GM18858 (cell line): Measurements from ENCODE around the gene HAGH.

Experiments
- ATAC-seq: cut with Tn5 transposase; IDR thresholded peaks from one replicate; pipeline ENCODE4 v1.9.1; 2021; ENCODE audit not compliant: unreplicated experiment

HAGH gene

DNA sequence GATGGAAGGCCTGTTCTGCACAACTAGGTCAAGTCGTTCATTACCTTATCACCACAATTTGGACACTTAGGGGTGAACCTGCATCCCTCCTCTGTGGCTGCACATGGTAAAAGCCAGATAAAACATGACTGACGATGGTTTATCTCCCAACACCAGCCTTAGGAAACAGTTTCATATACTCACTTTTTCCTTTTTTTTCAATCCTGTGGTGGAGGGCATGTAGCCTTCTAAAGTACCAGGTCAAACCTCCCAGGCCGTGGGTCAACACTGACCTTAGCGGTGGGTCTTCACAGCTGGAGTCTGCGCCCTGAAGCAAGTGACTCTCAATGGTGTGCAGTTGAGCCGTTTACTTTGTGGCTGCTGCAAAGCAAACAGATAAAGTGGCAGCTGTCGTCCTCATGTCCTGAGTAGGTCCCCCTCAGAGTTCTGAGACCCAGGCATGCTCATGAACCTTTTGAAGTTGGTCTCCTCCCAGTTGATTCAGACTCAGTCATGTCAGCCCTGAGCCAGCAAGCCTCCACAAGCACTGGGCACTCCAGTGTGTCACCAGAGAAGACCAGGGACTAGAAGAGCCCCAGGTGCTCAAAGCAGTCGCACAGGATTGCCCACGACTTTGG, 6.3 kb upstream of the HAGH start:
- no peak for ATAC-seq

DNA sequence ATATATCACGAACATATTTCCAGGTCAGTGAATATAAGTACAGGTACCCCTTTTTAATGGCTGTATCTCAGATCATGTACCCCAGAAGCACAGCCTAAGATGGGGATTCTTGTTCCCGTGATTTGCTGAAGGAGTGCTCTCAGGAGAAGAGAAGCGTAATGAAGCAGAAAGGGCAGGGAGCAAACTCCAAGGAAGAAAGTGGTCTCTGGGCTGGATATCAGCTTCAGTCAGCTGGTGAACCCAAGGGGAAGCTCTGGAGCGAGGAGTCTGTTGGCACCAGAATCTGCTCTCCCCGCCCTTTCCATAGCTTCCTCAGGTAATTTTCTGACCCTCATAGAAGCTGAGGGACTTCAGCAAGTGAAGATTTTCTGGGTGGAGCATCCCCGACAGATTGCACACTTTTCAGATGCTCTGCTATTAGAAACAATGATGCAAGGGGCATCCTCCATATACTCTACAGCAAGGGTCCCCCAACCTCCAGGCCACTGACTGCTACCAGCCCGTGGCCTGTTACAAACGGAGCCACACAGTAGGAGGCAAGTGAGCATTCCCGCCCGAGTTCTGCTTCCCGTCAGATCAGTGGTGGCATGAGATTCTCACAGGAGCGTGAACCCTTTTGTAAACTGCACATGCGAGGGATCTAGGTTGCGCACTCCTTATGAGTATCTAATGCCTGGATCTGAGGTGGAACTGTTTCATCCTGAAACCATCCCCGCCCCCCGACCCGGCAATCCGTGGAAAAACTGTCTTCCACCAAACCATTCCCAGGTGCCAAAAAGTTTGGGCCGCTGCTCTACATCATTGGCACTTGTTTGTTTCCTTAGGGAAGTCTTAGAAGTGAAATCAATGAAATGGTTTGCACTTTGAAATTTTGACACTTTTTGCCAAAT, 4.8 kb upstream of the HAGH start:
- ATAC-seq: no peak

DNA sequence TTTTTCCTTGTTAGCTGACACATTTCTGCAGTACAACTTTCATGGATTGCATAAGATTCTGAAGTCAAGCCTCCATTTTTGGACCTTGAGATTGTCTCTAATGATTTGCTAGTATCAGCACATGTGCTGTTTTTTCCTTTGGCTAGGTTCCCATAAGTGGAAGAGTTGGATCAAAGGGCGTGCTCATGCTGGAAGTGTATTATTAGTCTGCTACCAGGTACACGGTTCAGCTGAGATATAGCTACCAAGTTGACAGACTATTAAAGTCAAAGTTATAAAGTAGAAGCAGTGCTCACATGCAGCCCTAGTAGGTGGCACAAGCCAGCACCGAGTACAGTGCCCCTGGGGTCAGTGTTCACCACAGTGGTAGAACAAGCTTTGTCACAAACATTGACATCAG, 3.6 kb upstream of the HAGH start:
- ATAC-seq: no peak

DNA sequence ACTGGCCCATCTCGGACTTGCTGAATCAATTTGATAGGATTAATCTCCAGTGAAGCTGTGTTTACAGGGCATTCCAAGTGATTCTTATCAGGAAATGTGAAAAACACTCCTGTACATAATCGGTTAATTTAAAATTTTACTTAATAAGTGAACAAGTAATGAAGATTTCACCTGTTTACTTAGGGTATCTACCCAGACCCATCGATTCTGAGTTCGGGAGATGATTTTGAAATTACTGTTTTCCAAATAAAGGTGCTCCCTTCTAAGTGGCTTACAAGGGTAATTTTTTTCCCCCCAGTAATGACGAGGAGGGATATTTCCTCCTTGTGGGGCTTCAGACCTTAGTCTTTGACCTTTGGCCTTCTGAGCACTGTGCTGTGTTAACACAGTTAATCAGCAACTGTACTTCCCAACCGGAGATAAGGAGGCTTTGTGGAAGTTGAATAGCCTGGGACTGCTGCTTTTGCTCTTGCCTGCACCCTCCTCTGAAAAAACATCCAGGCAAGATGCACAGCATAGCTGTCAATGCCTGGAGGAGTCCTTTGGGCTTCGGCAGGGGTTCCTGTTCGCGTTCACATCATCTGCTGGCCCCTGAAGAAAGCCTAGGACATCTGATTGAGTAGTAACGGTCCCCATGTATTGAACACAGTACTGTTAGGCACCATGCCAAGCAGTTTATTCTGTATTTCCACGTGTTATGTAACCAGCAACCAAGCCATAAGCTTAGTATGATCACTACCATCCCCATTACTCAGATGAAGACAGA, 2.2 kb upstream of the HAGH start:
- ATAC-seq: no peak

DNA sequence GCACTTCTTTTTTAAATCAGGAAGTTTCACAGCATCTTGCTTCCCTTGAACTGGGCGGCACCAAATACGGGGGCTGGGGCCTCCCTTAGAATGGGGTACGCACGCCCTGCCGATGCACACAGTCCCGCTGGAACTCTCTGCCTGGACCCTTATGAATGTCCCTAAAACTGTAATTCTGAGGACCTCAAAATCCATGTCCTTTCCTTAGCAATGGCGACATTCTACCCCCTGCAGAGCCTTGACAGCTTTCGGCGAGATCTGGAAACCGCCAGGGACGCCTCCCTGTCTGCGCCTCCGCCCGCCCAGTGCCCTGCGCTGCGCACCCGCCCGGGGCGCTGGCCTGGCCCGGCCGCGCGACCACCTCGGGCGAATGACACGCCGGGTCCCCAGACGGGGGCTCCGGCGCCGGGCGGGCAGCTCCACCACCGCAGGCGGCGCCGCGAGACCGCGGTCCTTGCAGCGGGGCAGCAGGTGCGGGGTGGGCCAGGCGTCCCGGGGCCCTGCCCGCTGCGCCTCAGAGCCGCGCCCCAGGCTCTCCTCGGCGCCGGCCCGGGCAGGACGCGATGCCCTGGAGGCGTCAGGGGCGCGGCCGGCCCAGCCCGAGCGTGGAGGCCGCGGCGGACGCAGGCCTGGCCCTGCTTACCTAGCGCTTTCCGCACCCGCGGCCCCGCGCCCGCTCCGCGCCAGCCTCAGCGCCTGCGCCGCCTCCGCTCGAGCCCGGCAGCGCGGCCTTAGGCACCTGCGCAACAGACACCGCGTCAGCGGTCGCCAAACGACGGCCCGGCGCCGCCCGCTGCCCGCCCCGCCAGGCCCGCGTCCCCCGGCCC, 548 bp downstream of the HAGH start:
- ATAC-seq: peak; percentile 32

DNA sequence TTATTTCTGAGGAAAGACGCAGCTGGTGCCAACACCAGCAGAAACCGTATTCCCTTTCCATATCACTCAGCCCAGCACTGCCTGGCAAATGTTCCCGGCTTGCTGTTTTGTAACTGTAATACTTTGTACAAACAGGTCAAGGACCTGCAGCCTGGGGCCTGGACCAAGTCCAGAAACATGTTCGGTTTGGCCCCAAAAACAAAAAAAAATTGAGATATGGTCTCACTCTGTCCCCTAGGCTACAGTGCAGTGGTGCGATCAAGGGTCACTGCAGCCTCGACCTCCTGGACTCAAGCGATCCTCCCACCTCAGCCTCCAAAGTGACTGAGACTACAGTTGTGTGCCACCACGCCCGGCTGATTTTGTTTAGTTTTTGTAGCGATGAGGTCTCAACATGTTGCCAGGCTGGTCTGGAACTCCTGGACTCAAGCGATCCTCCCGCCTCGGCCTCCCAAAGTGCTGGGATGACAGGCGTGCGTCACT, 1.2 kb downstream of the HAGH start:
- no peak for ATAC-seq

DNA sequence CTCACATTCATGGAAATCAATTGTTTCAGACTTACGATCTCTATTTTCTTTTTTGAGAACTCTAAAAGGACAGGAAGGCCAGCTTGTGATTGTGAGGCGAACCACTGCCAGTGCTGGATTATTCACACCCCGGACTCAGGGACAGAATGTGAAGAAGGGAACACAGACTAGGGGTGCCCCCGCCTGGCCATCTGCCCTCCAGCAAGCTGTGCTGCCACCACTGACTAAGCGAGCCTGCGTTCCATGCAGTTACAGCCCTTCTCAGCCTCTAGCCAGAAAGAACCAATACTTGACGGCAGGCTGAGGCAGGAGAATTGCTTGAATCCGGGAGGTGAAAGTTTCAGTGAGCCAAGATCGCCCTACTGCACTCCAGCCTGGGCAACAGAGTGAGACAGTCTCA, 2.8 kb downstream of the HAGH start:
- no peak for ATAC-seq

DNA sequence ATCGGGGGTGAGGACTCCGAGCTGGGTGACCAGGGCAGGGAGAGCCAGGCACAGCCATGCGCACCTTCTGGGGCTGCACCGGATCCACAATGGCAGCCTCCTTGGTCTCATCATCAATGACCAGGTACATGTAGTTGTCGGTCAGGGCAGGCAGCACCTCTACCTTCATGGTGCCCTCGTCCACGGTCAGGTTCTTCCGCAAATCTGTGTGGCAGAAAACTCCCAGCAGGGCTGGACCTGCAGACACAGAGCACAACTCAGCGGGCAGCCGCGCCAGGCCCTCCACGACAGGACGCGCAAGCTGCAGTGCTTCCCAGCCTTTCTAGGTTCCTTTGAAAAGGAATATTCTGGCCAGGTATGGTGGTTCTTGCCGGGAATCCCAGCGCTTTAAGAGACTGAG, 3.8 kb downstream of the HAGH start:
- ATAC-seq: no peak

DNA sequence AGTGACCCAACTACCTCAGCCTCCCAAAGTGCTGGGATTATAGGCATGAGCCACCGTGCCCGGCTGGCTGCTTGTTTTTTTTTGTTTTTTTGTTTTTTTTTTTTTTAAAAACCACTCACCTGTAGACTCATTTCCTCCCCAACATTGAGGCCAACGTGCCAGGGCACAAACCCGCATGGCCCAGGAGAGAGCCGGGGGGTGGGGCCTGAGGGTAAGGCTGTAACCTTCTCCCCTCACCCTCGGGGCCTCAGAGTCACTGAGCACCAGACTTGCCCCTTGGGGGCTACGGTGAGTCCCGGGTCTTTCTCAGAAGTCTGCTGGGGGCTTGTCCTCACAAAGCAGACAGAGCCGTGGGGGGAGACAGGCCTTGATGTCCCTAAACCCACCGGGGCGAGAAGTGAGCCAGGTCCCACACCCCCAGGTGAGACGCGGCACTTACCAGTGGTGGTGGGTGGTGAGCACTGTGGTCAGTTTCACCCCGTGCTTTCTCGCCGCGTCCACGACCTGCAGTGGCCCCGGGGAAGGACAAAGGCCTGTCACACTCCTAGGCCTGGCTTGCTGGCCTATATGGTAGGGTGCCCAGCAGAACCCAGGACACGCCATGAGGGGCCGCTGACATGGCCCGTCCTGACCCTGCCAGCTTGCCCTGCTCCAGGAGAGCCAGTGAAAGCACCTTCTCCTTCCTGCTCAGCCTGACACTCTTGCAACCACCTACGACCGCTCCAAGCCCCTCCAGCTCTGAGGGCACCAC, 4.6 kb downstream of the HAGH start:
- ATAC-seq: no peak

DNA sequence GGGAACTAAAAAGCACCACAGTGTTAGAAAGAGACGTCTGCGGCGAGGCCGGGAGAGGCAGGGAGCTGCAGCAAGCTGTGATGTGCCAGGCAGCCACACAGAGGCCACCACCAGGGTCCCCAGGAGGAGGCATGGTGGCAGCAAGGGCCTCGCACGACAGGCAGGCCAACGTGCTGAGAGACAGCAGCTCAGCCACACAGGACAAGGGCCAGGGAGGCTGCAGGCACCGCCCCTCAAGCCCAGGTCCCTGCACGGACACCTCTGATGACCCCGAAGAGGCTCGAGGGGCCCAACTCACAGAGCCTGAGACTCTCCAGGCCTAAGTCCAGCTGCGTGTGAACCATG, 5.7 kb downstream of the HAGH start:
- ATAC-seq: no peak

DNA sequence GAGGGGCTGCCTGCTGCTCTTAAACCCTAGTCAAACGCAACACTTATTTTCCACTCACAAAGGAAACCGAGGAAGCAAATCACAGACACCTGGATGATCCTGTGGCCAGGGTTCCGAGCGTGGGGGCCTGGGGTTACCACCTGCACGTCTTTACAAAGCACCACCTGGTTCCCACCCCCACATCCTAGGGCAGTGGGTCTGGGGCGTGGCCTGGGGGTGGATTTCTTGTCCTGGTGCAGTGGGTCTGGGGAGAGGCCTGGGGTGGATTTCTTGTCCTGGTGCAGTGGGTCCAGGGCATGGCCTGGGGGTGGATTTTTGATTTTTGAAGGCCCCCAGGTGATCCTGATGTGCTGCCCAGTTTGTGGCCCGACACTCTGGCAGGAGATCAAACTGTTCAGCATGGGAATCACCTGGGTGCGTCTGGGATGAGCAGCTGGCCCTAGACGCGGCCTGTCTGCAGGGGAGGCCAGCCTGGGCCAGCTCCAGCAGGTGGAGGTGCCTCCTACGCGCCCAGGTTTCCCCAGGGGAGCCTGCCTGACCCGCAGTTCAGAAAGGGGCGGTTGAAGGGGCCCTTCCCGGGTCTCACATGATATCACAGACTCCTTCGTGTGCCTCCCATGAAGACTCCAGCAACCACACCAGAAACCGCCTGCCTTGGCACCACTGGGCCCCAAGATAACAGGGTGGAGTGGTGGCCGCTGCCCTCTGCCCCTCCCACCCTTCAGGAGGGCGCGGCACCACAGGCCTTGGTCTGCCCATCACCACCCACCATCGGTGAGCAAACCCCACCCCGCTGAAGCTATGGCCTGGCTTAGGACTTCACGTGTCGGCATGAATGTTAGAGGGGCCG, 6.3 kb downstream of the HAGH start:
- no peak for ATAC-seq

DNA sequence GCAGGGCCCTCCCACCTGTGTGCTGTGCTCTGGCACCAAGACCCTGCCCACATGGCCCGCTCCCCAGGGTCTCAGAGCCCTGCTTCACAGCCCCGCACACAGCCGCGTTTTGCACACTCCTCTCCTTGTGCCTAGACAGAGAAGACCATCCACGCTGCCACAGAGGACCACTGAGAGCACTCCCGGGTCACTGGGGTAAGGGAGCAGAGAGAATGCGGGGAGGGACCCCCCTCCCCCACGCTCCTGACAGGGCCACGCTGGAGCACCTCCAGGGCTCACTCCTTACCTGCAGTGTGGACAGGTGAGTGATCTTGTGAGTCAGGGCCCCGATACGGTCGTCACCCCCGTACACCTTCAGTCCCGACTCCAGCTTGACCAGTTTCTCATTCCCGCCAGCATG, 7.0 kb downstream of the HAGH start:
- ATAC-seq: no peak

DNA sequence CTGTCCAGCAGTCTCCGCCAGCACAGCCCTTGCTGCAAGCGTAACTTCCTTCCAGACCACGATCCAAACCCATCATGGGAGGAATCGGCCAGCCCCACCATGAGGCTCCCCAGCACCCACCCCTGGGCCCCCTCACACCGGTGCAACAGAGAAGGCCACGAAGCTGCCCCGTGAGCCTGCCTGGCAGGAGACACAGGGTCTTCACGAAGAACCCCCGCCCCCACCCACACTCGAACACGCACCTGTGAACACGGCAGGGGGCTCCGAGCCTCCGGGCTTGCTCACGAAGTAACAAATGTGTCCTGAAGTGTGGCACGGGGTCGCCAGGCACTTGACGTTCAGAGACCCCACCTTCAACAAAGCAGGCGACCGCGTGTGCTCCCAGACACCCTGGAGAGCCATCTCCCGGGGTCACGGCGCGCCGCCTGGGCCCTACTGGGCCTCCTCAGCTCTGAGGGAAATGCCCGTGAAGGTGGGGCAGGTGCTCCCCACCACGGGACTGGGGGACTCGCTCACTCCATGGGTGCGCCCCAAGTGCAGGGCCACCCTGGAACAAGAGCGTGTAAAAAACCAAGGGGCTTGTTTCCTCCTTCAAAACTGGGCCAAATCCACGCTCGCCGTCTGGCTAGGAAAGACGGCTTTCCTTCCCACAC, 7.6 kb downstream of the HAGH start:
- ATAC-seq: no peak

DNA sequence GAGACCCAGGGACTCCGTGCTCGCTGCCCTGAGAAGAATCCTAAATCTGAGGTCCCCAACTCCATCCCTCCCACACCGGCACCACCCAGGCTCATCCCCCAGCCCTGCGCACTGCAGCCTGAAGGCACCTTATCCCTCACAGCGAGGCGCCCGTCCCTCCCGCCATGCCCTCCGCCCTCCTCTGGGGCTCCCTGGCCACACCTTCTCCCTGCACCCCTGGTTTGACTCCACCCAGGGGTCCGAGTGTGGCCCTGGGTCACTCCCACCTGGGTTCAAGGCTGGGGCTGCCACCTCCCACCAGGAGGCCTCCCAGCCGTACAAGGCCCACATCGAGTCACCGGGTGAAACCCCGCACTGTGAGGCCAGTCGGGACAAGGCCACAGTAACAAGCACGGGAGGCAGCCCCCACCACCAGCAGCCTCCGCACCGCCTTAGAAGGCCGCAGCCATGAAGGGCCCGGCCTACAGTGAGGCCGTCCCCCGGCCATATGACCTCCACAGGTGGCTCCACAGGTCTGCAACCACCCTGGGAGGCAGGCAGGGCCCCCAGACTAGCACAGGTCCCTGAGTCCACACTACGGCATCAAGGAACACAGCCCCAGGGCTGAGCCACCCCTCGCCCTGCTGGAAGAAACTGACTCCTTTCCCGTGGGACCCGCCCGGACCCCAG, 8.3 kb downstream of the HAGH start:
- ATAC-seq: no peak

DNA sequence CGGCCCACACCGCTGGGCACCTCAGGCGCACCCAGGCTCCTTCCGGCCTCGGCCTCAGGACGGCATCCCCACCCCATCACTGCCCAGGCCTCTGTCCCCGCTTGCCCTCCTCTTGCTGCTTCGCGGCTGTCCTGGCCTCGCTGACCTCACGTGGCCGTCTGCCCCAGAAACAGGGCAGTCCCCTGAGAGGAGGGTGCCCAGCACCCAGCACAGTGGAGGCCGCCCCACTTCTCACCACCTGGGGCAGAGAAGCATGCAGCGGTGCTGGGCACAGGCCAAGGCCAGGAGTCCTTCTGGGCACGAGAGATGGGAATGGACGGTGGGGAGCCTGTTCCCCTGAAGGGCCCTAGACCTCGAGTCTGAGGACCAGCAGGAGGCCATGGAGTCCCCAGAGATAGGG, 8.9 kb downstream of the HAGH start:
- ATAC-seq: no peak

DNA sequence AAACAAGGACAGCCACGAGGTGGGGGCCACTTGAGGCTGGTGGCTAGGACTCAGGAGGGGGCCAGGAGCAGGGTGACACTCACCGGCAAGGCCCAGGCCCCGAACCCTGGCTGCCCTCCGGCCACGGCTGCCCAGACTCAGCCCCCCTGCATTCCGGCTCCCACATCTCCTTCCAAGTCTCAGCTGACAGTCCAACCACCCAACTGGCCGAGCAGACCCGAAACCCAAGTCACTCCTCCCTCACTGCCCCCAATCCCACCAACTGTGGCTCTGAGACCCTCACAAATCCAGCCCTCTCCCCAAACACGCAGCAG, 9.4 kb downstream of the HAGH start:
- ATAC-seq: no peak

DNA sequence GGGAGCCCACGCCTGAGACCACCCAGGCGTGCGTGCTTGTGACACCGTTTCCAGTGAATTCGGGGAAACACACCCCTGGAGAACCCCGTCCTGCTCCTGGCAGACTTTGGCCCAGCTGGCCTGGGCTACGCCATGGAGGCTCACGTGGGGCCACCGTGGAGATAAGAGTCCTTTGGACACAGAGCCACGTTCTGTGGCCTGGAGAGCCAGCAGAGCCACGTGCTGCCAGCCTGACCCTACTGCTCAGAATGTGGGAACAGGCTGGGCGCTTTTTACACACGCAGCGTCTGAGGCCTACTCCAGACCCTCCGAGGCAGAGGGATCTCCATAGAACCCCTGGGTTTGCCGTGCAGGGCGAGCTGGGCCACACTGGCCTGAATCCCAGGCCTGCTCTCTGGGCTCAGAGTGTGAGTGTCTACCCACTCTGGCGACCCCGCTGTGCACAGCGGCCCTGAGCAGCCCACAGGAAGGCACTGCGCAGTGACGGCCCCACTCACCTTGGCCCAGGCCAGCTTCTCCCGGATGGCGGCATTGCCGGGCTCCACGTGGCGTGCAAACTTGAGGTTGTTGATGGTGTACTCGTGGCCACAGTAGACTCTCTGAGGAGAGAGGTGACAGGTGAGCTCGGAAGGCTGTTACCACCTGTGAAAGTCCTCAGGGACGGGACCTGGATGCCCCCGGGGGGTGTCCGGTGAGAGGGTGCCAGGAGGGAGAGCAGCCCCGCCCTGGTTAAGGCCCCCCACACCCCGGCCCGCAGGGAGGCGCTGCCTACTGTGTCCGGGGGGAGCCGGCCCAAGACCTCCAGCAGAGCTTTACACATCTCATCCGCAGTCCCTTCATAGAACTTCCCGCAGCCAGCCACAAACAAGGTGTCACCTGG, 10.0 kb downstream of the HAGH start:
- no peak for ATAC-seq

DNA sequence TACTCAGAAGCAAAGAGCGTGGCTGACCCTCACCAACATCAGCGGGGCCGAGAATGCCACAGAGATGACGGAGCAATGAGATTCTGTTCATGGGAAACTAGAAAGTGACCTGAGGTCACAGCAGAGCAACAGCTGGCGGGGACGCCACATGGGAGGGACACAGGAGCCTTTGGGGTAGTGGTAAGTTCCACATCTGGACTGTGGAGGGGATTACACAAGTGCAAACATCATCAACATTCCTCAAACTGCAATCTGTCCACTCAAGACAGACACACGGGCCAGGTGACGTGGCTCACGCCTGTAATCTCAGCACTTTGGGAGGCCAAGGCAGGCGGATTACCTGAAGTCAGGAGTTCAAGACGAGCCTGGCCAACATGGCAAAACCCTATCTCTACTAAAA, 11.2 kb downstream of the HAGH start:
- ATAC-seq: no peak
